ENCODE results near the gene HOXD1. TPM values are rescaled to one million over a fixed set of nuclear protein-coding genes. Genes with fewer than 3 reads are reported as not detected.

Gene HOXD1
- total RNA-seq, 1 experiment from 2014 or later: 0.18 TPM

DNA sequence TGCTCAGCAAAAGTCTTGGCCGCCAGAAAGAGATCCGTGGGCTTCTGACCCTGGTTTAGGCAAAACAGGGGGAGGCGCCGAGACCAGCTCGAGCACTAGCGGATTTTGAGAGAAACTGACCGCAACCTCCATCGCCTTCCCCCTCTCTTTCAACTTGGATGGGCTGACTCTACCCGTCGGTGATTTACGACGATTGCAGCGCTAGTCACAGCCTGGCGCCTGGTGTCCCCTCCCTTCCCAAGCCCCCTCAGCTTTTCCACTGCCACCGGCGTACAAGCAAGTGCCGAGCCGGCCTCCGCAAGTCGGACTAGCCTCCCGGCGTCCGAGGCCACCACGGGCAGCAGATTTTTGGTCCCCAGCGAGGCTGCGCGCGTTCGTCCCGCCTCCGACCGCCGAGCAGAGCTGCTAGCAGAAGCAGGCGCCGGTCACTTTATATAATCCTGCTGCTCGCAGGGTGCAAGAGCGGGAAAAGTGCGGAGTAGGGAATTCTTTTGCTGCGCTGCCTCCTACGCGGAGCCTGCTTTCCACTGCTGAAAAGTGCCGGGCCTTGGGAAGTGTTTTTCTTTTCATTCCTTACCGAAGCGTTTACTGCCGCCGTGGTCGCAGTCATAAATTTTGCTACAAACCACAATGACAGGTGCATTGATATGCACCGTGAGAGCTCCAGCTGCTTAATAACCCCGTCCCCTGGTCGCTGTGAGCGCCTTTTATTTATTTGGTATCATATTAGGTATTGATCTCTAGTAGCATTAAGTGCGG is 23.7 kb upstream of the HOXD1 start:
- Histone ChIP-seq H3K4me3 (ENCODE audit: low read depth in 2 of 2, low read length in 2 of 2) (no peak overlapping the region), H3K36me3 (ENCODE audit: control insufficient read depth, insufficient read depth, low read length) (no peaks in the 10 kb centered on the region), H3K27me3 (ENCODE audit: control insufficient read depth, insufficient read depth, low read length) (no peaks in the 10 kb centered on the region), H3K9me3 (ENCODE audit: control insufficient read depth, insufficient read depth, low read depth, low read length) (no peaks in the 10 kb centered on the region), H3K4me1 (ENCODE audit: control insufficient read depth, insufficient read depth, low read length) (no peaks in the 10 kb centered on the region), H3K27ac (ENCODE audit: low read length) (no peak overlapping the region)
- in situ Hi-C loops (cut with HindIII; ENCODE audit: low pct_unique_long_range_greater_than_20kb, low sequenced_read_pairs): no loop called here
- DNase-seq (ENCODE audit: low read depth, low spot score) (no peak), ATAC-seq (no peak)
- TF ChIP-seq, protein P1, sequence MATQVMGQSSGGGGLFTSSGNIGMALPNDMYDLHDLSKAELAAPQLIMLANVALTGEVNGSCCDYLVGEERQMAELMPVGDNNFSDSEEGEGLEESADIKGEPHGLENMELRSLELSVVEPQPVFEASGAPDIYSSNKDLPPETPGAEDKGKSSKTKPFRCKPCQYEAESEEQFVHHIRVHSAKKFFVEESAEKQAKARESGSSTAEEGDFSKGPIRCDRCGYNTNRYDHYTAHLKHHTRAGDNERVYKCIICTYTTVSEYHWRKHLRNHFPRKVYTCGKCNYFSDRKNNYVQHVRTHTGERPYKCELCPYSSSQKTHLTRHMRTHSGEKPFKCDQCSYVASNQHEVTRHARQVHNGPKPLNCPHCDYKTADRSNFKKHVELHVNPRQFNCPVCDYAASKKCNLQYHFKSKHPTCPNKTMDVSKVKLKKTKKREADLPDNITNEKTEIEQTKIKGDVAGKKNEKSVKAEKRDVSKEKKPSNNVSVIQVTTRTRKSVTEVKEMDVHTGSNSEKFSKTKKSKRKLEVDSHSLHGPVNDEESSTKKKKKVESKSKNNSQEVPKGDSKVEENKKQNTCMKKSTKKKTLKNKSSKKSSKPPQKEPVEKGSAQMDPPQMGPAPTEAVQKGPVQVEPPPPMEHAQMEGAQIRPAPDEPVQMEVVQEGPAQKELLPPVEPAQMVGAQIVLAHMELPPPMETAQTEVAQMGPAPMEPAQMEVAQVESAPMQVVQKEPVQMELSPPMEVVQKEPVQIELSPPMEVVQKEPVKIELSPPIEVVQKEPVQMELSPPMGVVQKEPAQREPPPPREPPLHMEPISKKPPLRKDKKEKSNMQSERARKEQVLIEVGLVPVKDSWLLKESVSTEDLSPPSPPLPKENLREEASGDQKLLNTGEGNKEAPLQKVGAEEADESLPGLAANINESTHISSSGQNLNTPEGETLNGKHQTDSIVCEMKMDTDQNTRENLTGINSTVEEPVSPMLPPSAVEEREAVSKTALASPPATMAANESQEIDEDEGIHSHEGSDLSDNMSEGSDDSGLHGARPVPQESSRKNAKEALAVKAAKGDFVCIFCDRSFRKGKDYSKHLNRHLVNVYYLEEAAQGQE (IDR thresholded peaks at IDR 0.05; ENCODE audit: insufficient read depth in 1 of 2, low read depth in 2 of 2, low read length in 1 of 2): no peak
- no peak for TF ChIP-seq POLR2AphosphoS5 (IDR thresholded peaks at IDR 0.05; ENCODE audit: low read depth, low read length)
- TF ChIP-seq, protein P2, sequence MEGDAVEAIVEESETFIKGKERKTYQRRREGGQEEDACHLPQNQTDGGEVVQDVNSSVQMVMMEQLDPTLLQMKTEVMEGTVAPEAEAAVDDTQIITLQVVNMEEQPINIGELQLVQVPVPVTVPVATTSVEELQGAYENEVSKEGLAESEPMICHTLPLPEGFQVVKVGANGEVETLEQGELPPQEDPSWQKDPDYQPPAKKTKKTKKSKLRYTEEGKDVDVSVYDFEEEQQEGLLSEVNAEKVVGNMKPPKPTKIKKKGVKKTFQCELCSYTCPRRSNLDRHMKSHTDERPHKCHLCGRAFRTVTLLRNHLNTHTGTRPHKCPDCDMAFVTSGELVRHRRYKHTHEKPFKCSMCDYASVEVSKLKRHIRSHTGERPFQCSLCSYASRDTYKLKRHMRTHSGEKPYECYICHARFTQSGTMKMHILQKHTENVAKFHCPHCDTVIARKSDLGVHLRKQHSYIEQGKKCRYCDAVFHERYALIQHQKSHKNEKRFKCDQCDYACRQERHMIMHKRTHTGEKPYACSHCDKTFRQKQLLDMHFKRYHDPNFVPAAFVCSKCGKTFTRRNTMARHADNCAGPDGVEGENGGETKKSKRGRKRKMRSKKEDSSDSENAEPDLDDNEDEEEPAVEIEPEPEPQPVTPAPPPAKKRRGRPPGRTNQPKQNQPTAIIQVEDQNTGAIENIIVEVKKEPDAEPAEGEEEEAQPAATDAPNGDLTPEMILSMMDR (IDR thresholded peaks at IDR 0.05): no peak
- no peak for TF ChIP-seq SIN3A (IDR thresholded peaks at IDR 0.05; ENCODE audit: borderline replicate concordance, insufficient read depth, low read depth, low read length)
- TF ChIP-seq TCF7L2 (IDR thresholded peaks at IDR 0.05; ENCODE audit: low read depth, low read length): no peak
- no TSS peak for BruUV-seq (replicated peaks)
- POLR2A ChIA-PET: no interaction called here
- intact Hi-C loops (cut with micrococcal nuclease; ENCODE audit: unreplicated experiment): no loop called here
- CTCF ChIA-PET: no interaction called here

DNA sequence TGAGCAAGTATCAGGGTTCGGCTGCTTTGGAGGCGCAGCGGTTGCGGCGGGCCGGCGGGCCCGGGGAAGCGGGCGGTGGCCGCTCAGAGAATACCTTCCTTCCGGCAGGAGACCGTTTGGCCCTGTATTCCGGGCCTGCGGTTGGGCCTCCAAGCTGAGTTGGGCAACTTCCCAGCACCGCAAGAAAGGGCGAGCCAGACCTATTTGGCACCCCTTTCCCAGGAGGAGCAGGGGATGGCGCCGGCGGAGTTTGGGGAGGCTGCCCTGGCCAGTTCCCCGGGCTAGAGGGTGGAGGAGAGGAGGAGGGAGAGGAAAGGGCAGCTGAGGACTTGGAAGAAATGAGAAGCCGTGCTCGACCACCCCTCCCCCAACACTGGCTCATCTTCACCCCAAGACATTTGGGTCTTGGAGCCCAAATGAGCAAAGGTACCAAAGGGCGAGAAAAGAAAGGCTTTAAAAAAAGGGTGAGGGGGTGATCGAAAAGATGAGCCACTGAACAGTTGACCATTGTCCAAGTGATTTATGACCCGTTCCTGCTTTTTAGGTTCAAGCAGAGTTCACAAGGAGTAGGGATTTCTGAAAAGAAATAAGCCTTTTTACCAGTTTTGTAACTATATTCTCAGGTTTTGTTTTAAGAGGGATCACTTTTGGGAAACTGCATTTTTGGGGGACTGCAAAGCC is 23.0 kb upstream of the HOXD1 start:
- in situ Hi-C loops (cut with HindIII; ENCODE audit: low pct_unique_long_range_greater_than_20kb, low sequenced_read_pairs): no loop called here
- no peak for ATAC-seq
- Histone ChIP-seq H3K4me1 (ENCODE audit: control insufficient read depth, insufficient read depth, low read length) (no peaks in the 10 kb centered on the region), H3K9me3 (ENCODE audit: control insufficient read depth, insufficient read depth, low read depth, low read length) (no peaks in the 10 kb centered on the region), H3K27me3 (ENCODE audit: control insufficient read depth, insufficient read depth, low read length) (no peaks in the 10 kb centered on the region), H3K4me3 (ENCODE audit: low read depth in 2 of 2, low read length in 2 of 2) (no peak overlapping the region), H3K36me3 (ENCODE audit: control insufficient read depth, insufficient read depth, low read length) (no peaks in the 10 kb centered on the region), H3K27ac (ENCODE audit: low read length) (no peak overlapping the region)
- no TSS peak for BruUV-seq (replicated peaks)
- ChIA-PET CTCF (no interaction called here), POLR2A (no interaction called here)
- intact Hi-C loops (cut with micrococcal nuclease; ENCODE audit: unreplicated experiment): no loop called here
- TF ChIP-seq TCF7L2 (IDR thresholded peaks at IDR 0.05; ENCODE audit: low read depth, low read length): no peak
- DNase-seq (ENCODE audit: low read depth, low spot score): no peak

DNA sequence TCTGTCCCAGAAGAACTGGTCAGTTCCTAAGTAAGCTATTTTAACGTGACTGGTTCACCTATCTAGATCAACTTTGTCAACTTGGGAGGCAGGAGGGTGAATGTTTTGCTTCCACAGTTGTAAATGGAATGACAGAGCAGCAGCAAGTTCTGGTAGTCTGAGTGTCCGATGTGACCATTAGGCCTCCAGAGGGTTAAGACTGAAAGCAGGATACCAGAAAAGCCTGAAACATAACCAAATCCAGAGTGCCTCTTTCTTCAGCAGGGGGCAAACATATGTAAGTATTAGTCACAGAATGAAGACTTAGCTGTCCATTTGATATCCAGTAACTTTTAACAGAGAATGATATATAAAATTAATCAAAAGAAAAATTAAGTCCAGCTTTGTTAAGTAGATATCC is 22.2 kb upstream of the HOXD1 start:
- in situ Hi-C loops (cut with HindIII; ENCODE audit: low pct_unique_long_range_greater_than_20kb, low sequenced_read_pairs): no loop called here
- TF ChIP-seq TCF7L2 (IDR thresholded peaks at IDR 0.05; ENCODE audit: low read depth, low read length): no peak
- no peak for TF ChIP-seq SIN3A (IDR thresholded peaks at IDR 0.05; ENCODE audit: borderline replicate concordance, insufficient read depth, low read depth, low read length)
- TF ChIP-seq, protein P2 (IDR thresholded peaks at IDR 0.05): no peak
- TF ChIP-seq, protein P1 (IDR thresholded peaks at IDR 0.05; ENCODE audit: insufficient read depth in 1 of 2, low read depth in 2 of 2, low read length in 1 of 2): no peak
- TF ChIP-seq POLR2AphosphoS5 (IDR thresholded peaks at IDR 0.05; ENCODE audit: low read depth, low read length): no peak
- ATAC-seq (no peak), DNase-seq (ENCODE audit: low read depth, low spot score) (no peak)
- Histone ChIP-seq H3K9me3 (ENCODE audit: control insufficient read depth, insufficient read depth, low read depth, low read length) (no peaks in the 10 kb centered on the region), H3K36me3 (ENCODE audit: control insufficient read depth, insufficient read depth, low read length) (no peaks in the 10 kb centered on the region), H3K4me3 (ENCODE audit: low read depth in 2 of 2, low read length in 2 of 2) (no peak overlapping the region), H3K27me3 (ENCODE audit: control insufficient read depth, insufficient read depth, low read length) (no peaks in the 10 kb centered on the region), H3K4me1 (ENCODE audit: control insufficient read depth, insufficient read depth, low read length) (no peaks in the 10 kb centered on the region), H3K27ac (ENCODE audit: low read length) (no peak overlapping the region)
- intact Hi-C loops (cut with micrococcal nuclease; ENCODE audit: unreplicated experiment): no loop called here
- ChIA-PET POLR2A (no interaction called here), CTCF (no interaction called here)
- no TSS peak for BruUV-seq (replicated peaks)
